Activated T-helper 1 cell treated with anti-CD3 and anti-CD28 coated beads, Interleukin-2, amount 50 U/mL, for 16 hours (primary cell): ENCODE results near the gene AGBL4.

Experiments
- DNase-seq, 2 donors: peaks; one replicate each; pipeline ENCODE4 v3.0.0-alpha.2; 2020; ENCODE audit warnings: low read depth in 1 of 2, low spot score in 1 of 2

AGBL4 gene

DNA sequence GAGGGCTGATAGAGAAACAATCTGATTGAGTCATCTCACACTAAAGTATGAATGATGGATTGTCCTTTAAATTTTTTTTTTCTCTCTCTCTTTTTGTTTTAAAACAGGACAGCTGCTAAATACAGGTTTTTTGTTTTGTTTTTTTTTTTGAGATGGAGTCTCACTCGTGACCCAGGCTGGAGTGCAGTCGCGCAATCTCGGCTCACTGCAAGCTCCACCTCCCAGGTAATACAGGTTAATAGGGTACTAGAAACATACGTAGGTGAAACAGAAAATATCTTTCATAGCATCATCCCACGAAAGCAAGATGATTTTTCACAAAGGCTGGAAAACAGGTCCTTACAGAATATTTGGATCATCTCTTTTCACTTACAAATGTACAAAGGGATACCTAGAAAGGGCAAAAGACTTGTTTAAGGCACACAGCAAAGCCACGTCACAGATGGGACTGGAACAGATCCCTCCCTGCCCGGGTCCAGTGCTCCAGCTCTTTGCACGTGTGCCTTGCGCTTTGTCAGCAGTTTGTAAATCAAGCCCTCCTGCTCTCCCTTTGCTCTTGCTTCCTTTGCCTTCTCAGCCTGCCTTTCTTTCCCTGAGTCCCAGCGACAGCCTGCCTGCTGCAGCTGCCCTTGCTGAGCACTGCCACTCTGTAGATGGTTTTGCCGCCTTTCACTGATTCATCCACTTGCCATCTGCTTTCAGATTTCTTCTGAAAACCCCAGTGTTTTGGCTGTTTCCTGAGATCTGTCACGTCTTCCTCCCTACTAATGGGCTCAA lies 1075.8 kb downstream of the AGBL4 start:
- DNase-seq: no peak

DNA sequence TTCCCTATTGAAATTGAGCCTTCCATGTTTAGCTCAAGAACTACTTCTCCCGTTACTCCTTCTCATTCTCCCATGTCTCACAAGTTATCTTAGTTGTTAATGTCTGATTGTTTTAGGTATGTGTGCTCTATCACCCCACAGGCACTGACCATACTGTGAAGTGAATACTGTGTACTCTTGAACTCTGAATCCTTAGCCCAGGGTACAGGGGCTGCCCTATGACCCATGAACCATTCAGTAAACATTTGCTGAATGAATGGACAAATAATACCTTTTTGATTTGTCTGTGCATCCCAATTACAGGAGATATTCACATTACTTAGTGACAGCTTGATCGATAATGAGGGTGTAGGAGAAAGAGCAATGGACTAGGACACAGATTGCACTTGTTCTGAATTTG lies 1077.7 kb downstream of the AGBL4 start:
- DNase-seq: no peak

DNA sequence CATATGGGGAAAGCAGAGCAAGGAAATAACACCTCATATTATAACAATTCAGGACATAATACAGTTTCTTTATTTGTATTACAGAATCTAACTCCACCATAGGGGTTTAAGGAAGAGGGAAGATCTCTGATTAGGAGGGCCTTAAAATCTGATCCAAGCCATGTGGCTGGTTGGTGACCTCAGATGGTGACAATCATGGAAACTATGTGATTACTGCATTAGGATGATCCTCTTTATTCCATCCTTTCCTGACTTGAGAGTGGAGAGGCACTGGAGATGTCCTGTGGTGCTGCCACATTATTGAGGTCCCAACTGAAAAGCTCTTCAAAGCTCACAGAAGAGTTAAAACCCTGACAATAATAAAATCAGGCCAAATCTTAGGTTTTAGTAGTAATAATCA lies 1078.9 kb downstream of the AGBL4 start:
- DNase-seq: no peak

- DNase-seq: no peak
Observed at GRCh38 chr1:48943826-48944225, 1079.9 kb downstream of the AGBL4 start.

DNA sequence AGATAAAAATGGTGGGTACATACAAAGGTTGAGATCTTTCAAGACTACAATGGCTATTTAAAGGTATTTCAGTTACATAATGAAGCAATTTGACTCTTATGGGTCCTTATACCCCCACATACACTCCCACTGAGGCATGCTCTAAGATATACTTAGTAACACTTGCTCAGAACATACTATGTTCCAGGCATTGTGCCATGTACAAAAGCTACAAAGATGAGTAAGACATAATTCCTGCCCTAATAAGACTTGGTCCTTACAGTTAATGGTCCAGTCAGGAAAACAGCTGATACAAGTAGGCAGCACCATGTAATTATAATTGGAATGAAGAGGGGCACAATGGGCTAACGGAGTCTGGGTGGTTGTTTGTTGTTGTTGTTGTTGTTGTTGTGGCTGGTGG lies 1080.4 kb downstream of the AGBL4 start:
- DNase-seq: no peak

DNA sequence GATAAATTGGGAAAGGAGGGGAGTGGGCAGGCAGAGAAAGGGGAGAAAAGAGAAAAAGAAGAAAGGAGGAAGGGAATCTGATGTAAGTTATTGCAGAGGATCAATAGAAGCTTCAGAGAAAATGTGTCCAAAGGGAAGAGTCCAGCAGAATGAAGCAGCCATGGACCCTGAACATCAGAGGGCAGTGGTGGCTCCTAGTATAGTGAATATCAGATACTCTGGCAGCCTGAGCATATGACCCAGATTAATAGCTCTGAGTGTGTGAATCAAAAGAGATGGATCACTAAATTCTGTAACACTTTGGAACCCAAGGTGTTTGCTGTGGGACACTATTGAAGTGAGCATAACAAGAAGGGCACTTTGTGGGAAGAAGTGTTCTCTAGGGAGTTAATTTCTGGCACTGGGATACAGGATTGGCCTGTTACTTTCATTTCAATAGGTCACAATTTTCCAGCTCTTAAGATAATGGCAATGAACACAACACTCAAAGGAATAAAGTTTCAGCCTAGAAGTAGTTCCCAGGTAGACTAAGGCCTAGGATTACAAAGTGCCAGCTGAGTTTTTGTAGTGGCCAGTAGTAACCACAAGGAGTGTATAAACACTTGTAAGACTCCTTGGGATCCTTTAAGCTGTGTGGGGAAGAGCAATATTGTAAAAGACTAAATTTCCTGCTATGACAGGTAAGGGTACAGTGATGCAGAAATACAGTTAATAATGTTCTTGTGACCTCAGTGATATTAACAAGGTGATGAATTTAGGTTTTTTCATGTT lies 1082.6 kb downstream of the AGBL4 start:
- DNase-seq: no peak

DNA sequence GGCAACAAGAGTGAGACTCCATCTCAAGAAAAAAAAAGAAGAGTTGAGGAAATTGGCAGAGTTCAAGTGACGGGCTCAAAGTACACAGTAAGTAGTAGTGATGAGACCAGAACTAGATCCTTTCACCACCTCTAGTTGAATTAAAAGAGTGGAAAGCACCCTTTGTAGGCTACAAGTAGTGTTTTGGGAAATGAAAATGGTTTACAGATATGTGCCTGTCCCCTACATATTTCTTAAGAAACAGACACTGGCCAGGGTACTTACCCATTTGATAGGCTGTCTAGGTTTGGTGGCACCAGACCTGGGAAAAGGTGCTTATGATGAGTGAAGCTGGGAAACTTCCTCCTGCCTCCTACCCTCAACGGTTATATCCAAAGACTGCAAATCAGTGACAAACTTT lies 1083.4 kb downstream of the AGBL4 start:
- DNase-seq: no peak

- no peak for DNase-seq
Observed at GRCh38 chr1:48939828-48940227, 1083.9 kb downstream of the AGBL4 start.

DNA sequence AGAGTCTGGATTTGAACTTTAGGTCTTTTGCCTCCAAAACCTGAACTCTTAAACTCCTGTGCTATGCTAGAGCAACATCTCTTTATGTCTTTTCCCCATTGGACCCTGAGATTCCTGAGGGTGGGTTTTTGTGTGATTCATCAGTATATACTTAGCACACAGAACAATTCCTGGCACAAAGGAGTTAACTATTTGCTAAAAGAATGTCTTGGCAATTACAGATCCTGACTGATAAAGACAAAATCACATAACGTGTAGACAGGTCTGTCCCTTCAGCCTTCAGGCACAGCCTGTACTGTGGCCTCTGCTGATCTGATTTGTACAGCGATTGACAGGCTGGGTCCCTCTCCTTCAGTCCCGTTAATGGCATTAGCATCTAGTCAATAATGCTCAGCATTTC lies 1084.7 kb downstream of the AGBL4 start:
- no peak for DNase-seq

DNA sequence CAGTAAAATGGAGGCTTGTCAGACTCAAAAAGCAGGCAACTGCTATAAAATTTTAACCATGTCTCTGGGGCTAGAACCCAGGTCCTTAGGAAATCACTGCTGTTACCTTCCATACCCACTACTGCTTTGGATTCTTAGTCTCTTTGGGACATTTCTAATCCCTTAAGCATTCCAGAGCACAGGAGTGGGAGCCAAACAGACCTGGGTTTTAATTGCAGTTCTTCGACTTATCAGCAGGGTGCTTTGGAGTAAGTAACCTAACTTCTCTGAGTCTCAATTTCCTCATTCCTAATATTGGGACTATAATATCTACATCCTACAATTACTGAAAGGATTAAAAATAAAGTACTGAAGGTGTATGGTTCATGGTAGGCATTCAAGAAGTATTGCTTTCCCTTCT lies 1086.0 kb downstream of the AGBL4 start:
- DNase-seq: no peak

- no peak for DNase-seq
Observed at GRCh38 chr1:48936436-48936835, 1087.3 kb downstream of the AGBL4 start.

- DNase-seq: no peak
Observed at GRCh38 chr1:48932366-48932765, 1091.4 kb downstream of the AGBL4 start.

DNA sequence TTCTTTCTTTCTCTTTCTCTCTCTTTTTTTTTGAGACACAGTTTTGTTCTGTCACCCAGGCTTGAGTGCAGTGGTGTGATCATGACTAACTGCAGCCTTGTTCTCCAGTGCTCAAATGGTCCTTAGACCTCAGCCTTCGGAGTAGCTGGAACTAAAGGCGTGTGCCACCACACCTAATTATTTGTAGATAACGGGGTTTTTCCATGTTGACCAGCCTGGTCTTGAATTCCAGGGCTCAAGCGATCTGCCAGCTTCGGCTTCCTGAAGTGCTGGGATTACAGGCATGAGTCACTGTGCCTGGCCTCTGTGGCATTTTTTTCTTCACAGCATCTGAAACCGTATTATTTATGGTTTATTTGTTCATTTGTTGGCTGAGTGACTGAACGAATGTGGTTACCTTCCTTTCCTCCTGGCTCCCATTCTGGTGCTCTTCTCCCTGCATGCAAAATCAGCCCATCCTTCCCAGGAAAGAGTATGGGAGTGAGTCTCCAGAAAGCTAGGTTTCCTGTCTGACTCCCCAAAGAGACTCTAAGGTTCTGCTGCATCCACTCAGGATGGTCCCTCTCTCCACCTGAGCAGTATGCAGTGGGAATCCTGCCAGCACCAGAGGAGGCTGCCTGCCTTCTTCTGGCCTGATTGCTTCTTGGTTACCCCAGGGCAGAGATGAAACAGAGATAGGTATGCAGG lies 1092.1 kb downstream of the AGBL4 start:
- no peak for DNase-seq

- no peak for DNase-seq
Observed at GRCh38 chr1:48930011-48930410, 1093.7 kb downstream of the AGBL4 start.

DNA sequence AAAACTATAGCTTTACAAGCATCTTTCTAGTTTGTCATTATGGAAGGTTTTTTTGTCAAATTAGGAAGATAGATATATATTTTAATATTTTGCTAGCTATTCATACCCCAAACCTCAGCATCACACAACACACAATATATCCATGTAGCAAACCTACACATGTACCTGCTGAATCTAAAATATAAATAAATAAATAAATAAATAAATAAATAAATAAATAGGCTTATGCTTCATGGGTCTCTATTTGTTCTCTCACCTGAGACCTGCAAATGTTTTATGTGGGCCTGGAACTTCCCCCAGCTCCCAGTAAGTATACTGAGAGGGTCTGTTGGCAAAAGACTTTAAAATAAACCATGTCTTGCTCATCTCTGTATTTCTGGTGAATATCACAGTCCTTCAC lies 1099.7 kb downstream of the AGBL4 start:
- DNase-seq: no peak

GRCh38 chr1:48923116-48923515 lies 1100.6 kb downstream of the AGBL4 start:
- DNase-seq: no peak

DNA sequence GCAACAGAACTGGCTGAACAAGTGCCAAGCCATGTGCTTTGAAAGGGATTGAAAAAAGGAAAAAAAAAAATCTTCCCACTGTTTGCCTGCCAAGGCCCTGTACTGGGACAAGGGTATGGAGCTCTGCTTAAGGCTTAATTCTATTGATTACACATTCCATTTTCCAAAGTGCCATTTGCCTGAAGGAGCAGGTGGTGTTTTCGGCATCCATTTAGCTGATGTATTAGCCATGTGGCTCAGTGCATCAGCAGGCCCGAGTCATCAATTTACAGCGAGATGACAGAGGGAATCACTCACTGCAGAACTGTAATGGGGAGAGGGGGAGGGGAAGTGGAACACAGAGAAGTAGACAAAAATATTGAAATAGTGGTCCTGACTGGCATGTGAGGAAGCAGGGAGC lies 1102.9 kb downstream of the AGBL4 start:
- no peak for DNase-seq

GRCh38 chr1:48917901-48918603 lies 1105.7 kb downstream of the AGBL4 start:
- DNase-seq: no peak

GRCh38 chr1:48917070-48917454 lies 1106.7 kb downstream of the AGBL4 start:
- DNase-seq: no peak

GRCh38 chr1:48916130-48917069 lies 1107.4 kb downstream of the AGBL4 start:
- no peak for DNase-seq
